ENCODE results near the gene RPL3.

The RPL3 gene

GRCh38 chr22:39317084-39317774, 2.2 kb downstream of the RPL3 start:
- H3K4me3 ChIP-seq (ENCODE audit: low read depth, low read length): peak overlapping the region; percentile 89
- TF ChIP-seq CTCF (IDR thresholded peaks at IDR 0.05; ENCODE audit: insufficient read depth, low read length, missing control alignments): no peak
- ChIA-PET CTCF (interaction anchor here (0.6 to 8.1 kb wide), 28 partner anchors 7 to 448 kb away, joined by 3 to 258 read pairs (median 5); partner anchors contain the start of genes CBX7, SYNGR1 and TAB1), POLR2A (interaction anchor here (0.6 to 6.6 kb wide), 17 partner anchors 7 to 1620 kb away, joined by 3 to 87 read pairs (median 9); partner anchors contain the start of genes ATF4, CBX7 and MIEF1)
- DNase-seq (ENCODE audit: low read depth, low spot score): no peak

GRCh38 chr22:39316440-39317083, 2.9 kb downstream of the RPL3 start:
- POLR2A ChIA-PET: interaction anchor here (0.6 to 6.6 kb wide), 16 partner anchors 6 to 569 kb away, joined by 3 to 87 read pairs (median 8); partner anchors contain the start of genes ATF4, CBX7 and TAB1
- peak overlapping the region; percentile 89 for H3K4me3 ChIP-seq (ENCODE audit: low read depth, low read length)
- no peak for DNase-seq (ENCODE audit: low read depth, low spot score)
- CTCF ChIA-PET: interaction anchor here (0.6 to 8.1 kb wide), 35 partner anchors 11 to 313 kb away, joined by 3 to 258 read pairs (median 5); partner anchors contain the start of genes CBX7, SYNGR1 and TAB1
- TF ChIP-seq CTCF (IDR thresholded peaks at IDR 0.05; ENCODE audit: insufficient read depth, low read length, missing control alignments): peak; percentile 92

GRCh38 chr22:39315389-39315788, 4.0 kb downstream of the RPL3 start:
- POLR2A ChIA-PET: interaction anchor here (0.6 to 6.6 kb wide), 11 partner anchors 9 to 213 kb away, joined by 3 to 87 read pairs (median 3); partner anchors contain the start of gene TAB1
- H3K4me3 ChIP-seq (ENCODE audit: low read depth, low read length): peak overlapping the region; percentile 35
- CTCF ChIA-PET: interaction anchor here (0.7 to 8.1 kb wide), 23 partner anchors 10 to 312 kb away, joined by 3 to 258 read pairs (median 5); partner anchors contain the start of genes CBX7 and TAB1
- DNase-seq (ENCODE audit: low read depth, low spot score): no peak
- TF ChIP-seq CTCF (IDR thresholded peaks at IDR 0.05; ENCODE audit: insufficient read depth, low read length, missing control alignments): no peak

- TF ChIP-seq CTCF (IDR thresholded peaks at IDR 0.05; ENCODE audit: insufficient read depth, low read length, missing control alignments): peak; percentile 3
- CTCF ChIA-PET: interaction anchor here (1.0 to 8.1 kb wide), 10 partner anchors 9 to 212 kb away, joined by 3 to 258 read pairs (median 11); no protein-coding TSS in a partner anchor
- H3K4me3 ChIP-seq (ENCODE audit: low read depth, low read length): no peak overlapping the region; the same call in 1 of the 2 replicates
- POLR2A ChIA-PET: interaction anchor here (0.7 to 6.6 kb wide), 8 partner anchors 8 to 1050 kb away, joined by 3 to 87 read pairs (median 4); no protein-coding TSS in a partner anchor
- no peak for DNase-seq (ENCODE audit: low read depth, low spot score)
Observed at GRCh38 chr22:39314251-39314971, 5.0 kb downstream of the RPL3 start.

GRCh38 chr22:39313258-39314001, 6.0 kb downstream of the RPL3 start:
- TF ChIP-seq CTCF (IDR thresholded peaks at IDR 0.05; ENCODE audit: insufficient read depth, low read length, missing control alignments): no peak
- no peak for DNase-seq (ENCODE audit: low read depth, low spot score)
- no peak overlapping the region for H3K4me3 ChIP-seq (ENCODE audit: low read depth, low read length)
- ChIA-PET POLR2A (interaction anchor here (0.7 to 4.5 kb wide), 4 partner anchors 138 to 1051 kb away, joined by 3 to 29 read pairs (median 4); no protein-coding TSS in a partner anchor), CTCF (interaction anchor here (1.1 to 8.1 kb wide), 5 partner anchors 10 to 216 kb away, joined by 3 to 258 read pairs (median 15); no protein-coding TSS in a partner anchor)
